HG02981 (cell line): ENCODE measurements around the gene PID1.

Source experiments
- ATAC-seq: cut with Tn5 transposase; IDR thresholded peaks from one replicate; pipeline ENCODE4 v1.9.1; 2021; ENCODE audit warnings: mild to moderate bottlenecking, moderate library complexity; ENCODE audit not compliant: unreplicated experiment

Gene PID1, protein sequence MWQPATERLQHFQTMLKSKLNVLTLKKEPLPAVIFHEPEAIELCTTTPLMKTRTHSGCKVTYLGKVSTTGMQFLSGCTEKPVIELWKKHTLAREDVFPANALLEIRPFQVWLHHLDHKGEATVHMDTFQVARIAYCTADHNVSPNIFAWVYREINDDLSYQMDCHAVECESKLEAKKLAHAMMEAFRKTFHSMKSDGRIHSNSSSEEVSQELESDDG

GRCh38 chr2:229270551-229271410, at the start of gene PID1:
TSS of gene PID1 (minus strand) at chr2:229271287. CDS start at chr2:229271043, 244 bp downstream.
- no peak for ATAC-seq

DNA sequence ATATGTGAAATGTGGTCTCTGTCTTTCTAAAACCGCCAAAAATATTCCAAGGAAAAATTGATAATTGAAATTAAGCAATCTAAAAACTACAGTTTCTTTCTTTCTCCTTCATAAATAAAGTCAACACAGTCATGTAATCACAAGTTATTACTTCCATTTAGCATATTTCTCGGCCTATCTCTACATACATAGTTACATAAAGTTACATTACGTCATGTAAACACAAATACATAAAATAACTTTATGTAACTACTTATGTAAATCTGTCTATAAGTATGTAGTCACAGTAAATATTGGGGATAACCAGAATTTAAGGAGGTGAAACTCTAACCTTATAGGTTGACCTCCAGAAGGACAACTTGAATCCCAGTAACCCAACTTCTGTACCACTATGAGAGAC, 48.5 kb upstream of the PID1 start:
- no peak for ATAC-seq

DNA sequence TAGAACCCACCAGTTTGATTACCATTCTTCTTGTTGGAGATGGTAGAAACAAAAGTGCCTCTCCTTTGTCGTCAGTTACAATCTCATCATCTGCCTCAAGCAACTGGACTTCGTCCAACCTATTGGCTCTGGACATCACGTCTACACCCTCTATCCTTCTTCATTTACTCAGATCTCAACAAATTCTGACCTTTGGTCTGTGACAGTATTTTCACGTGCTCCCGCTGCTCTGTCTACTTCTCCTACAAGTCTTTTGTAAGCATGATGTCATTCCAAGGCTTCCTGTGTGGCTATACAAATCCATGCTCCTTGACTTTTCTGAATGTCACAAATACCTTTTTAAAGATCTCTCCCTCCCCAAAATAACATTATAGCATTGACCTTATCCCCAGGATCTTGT, 43.0 kb upstream of the PID1 start:
- ATAC-seq: no peak

DNA sequence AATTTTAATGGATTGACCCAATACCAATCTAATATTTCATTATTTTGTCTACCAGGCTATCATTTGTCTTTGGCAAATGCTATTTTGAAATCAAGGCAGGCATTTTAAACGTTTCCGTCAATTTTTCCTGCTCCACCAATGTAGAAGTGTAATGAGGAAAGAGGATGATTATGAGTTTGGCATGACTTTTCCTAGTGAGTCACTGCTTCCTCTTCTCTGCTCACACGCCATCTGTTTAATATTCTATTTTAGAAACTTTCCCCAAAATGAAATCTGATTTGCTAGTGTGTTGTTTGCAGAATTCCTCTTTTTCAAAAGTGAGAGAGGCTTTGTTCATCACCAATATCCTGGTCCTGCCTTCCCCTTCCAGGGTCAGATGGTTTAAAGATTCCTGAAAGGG, 42.5 kb upstream of the PID1 start:
- ATAC-seq: no peak

DNA sequence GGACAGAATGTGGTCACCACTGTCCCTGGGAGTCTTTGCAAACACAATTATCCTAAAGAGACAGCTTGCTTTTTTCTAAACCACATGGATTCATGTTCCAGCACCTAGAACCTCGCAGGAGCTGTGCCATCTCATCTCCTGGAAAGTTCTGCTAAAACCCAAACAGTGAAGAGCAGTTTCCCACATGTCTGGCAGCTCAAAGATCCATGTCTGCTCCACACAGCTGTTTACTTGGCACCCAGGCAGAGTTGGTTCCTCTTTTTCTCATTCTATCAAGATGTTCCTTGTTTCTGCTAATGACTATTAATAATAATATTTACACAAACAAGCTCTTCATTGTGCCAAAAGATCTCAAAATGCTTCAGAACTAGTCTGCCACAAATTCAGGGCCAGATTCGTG, 30.1 kb upstream of the PID1 start:
- no peak for ATAC-seq

- ATAC-seq: no peak
Observed at GRCh38 chr2:229300790-229301189, 29.7 kb upstream of the PID1 start.

GRCh38 chr2:229300371-229300770, 29.3 kb upstream of the PID1 start:
- ATAC-seq: no peak

DNA sequence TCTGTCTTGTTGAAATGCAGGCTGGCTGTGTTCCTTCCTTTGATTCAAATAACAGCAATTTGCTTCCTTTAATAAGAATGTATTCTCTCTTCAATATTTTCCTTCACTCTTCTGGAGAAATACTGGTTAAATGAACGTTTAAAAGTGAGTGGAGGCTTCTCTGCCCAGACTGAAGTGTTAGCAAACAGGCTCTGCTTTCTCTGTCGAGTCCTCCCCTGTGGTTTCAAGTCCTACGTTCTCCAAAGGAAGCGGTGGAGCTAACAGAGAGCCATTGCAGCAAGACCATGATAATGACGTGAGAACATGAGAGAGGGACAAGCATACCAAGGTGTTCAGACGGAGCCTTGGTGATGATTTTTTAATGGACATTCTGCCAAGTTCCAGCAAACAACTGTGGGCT, 26.2 kb upstream of the PID1 start:
- no peak for ATAC-seq

DNA sequence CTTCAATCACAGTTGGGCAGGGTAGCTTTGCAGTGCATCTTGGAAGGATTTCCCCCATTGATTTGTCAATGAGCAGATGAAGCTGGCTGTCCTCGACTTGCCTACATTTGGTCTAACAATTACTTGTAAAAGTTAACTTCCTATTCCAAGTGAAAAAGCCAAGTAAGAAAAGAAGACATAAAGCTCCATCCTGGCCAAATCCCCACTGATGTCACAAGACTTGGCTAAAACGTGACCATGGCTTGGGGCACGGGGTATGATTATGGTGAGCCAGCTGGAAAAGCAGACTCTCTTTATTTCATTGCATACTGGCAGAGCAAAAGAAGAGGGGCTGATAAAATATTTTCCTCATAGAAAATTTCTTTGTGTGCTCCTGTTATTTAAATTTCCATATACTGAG, 25.4 kb upstream of the PID1 start:
- no peak for ATAC-seq

DNA sequence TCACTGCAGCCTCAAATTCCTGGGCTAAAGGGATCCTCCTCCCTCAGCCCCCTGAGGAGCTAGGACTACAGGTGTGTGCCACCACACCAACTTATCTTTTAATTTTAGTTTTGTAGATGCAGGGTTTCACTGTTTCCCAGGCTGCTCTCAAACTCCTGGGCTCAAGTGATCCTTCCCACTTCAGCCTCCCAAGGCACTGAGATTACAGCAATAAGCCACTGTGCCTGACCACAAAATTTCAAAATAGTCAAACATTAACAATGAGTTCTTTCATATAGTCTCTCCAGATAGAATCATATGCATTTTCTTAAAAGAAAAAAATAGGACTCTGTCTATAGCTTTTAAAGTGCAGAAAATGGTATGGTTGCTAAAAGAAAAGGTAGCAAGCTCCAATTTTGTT, 24.9 kb upstream of the PID1 start:
- no peak for ATAC-seq

- no peak for ATAC-seq
Observed at GRCh38 chr2:229287823-229288222, 16.7 kb upstream of the PID1 start.

DNA sequence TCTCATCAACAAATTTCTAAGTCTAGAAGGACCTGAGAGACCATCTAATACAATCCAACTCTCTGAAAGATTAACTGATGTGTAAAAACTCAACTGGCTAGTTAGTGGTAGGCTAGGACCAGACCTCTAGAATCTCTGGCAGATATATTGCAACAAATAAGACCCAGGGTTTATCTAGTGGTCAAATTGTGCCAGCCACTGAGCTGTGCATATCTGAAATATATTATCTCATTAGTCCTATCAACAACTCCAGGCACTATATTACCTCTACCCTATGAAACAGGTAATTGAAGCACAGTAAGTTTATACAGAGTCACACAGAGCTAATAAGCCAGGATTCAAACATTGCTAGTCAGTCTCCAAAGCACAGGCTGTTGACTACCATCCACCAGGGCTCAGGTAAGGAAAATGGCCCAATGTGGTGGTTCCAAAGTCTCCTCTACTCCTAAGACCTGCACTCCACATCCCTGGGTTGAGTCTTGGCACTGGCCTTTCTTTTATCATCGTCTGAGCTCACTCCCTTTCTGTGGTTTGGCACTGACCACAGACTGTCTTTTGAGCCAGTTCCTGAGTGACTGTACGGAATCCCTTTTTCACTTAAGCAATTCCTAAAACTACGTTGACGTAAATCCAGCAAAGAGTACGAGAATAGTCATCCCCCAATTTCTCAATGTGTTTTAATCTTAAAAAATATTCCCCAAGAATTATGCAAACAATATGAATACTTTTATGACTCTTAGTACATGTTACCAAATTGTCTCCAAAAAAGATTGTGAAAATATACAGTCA, 11.9 kb upstream of the PID1 start:
- ATAC-seq: no peak

GRCh38 chr2:229279516-229279915, 8.4 kb upstream of the PID1 start:
- no peak for ATAC-seq

DNA sequence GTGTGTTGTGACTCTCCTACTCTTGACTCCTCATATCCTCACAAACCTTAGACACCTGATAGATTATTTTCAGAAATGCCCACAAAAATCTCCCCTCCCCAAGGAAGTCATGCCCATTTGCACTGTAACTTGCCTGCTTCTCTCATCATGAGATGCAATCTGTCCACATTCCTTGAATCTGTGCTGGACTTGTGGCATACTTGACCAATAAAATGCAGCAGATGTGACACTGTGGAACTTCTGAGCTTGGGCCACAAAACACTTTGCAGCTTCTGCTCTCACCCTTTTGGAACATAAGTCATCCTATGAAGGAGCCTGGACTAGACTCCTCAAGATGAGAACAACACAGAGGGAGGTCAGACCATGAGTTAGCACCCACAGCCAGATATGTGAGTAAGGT, 4.4 kb upstream of the PID1 start:
- ATAC-seq: no peak

GRCh38 chr2:229273723-229274338, 2.7 kb upstream of the PID1 start:
- ATAC-seq: peak; percentile 78

DNA sequence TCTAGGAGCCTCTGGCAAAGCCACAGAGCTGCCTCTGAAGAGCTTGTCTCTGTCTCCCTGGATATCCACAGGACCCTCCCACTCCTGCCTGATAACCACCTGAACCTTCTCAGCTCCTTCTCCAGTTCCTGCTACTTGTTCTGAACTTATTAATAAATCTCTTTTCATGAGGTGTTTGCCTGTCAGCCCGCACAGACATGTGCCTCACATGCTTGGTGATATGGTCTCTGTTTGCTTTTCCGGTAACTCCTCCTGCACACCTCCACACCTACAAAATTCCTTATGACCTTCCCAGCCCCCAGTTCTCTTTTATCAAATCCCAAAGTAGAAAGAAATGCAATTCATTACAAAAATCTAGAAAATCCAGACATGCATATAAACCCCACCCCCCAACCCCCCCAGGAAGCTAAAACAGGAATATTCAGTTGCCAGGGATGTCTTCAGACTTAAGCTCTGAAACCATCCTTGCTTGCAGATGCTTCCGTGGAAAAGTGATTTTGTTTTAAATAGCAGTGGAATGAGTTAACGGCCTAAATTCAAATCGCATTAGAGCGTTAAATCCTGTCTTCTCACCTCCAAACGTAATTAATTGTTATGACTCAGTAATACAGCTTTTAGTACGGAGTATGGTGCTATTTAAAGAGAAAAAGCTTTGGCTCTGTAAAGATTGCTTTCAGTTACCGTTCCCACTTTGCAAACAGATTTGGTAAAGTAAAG, 2.1 kb upstream of the PID1 start:
- no peak for ATAC-seq

GRCh38 chr2:229269941-229270340, 1.1 kb downstream of the PID1 start:
- ATAC-seq: no peak

GRCh38 chr2:229269146-229269545, 1.9 kb downstream of the PID1 start:
- ATAC-seq: no peak

DNA sequence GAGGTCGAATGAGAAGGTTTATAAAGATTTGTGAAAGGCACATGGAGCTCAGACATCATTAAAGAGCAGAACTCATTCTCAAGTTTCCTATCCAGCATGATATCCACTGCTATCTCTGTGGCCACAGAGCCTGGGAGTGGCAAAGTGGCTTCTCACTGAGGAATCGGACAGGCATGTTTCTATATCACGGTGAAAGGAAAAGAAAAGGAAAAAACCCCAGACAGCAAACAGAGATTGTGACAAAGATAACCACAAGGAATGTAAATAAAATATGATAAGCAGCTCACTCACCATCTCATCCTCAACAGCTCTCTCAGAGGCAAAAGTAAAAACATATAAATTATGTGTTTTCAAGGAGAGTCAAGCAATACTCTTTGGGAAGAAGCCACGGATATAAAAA, 2.5 kb downstream of the PID1 start:
- no peak for ATAC-seq

- ATAC-seq: no peak
Observed at GRCh38 chr2:229267080-229267479, 4.0 kb downstream of the PID1 start.

GRCh38 chr2:229265727-229266126, 5.4 kb downstream of the PID1 start:
- ATAC-seq: no peak
